RWPE1 (cell line): ENCODE measurements around the gene TRIM3.

Experiments used
- CTCF ChIA-PET: fragments of 350-600 bp; sonication (Branson Sonifier 250); formaldehyde crosslinking; extraction: SDS; loops from one replicate; lab custom pipeline; 2021; lab: Yijun Ruan, JAX
- POLR2A ChIA-PET: fragments of 400-600 bp; formaldehyde crosslinking; extraction: SDS; loops from one replicate; lab custom pipeline; 2020; ENCODE audit warnings: antibody characterized with exemption; ENCODE audit not compliant: low non-redundant PET; lab: Yijun Ruan, JAX
- DNase-seq: peaks from one replicate; pipeline ENCODE4 v3.0.0; 2012; ENCODE audit warnings: low spot score
- H3K27ac ChIP-seq: fragments of 450-650 bp; 2 replicates; pipeline ENCODE4 v1.5.1; 2017
- TF ChIP-seq, protein P1 (sequence below): fragments of 450-650 bp; conservative IDR thresholded peaks from 2 replicates; pipeline ENCODE4 v1.5.1; 2017; ENCODE audit warnings: low read depth, mild to moderate bottlenecking

The TRIM3 gene

DNA sequence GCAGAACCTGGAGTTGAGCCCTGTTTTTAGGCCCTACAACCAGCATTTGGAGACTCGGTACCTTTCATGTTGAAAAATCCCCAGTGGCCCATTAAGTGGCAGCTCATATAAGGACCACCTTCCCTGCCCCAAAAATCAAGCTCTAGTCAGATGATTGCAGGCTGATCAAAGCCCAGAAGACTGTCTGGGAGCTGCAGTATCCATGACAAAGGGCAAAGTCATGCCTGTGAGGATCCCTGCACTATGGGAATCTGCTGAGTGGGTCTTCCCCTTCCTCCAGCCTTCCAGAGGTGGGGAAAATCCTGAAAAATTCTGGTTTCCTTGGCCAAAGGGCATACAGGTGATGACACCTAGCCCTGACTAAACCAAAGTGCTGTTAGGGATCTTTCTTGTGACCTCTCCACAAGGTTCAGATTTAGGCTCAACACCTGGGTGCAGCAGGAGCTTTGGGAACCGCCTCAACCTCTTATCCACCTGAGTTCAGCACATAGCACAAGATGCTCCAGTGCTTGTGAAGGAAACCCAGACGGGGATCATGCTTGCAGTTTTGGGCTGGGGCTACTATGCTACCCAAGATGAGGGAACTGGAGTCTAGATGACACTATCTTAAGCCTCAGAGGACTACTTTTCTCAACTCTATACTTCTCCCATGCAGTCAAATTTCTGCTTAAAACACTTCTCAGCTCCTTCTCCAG is 1.2 kb upstream of the TRIM3 start:
- peak overlapping the region; percentile 86 for H3K27ac ChIP-seq
- no peak for DNase-seq
- CTCF ChIA-PET: interaction anchor here (0.6 to 0.9 kb wide), 2 partner anchors 96 to 152 kb away, joined by 3 to 5 read pairs; no protein-coding TSS in a partner anchor
- POLR2A ChIA-PET: no interaction called here
- TF ChIP-seq, protein P1, sequence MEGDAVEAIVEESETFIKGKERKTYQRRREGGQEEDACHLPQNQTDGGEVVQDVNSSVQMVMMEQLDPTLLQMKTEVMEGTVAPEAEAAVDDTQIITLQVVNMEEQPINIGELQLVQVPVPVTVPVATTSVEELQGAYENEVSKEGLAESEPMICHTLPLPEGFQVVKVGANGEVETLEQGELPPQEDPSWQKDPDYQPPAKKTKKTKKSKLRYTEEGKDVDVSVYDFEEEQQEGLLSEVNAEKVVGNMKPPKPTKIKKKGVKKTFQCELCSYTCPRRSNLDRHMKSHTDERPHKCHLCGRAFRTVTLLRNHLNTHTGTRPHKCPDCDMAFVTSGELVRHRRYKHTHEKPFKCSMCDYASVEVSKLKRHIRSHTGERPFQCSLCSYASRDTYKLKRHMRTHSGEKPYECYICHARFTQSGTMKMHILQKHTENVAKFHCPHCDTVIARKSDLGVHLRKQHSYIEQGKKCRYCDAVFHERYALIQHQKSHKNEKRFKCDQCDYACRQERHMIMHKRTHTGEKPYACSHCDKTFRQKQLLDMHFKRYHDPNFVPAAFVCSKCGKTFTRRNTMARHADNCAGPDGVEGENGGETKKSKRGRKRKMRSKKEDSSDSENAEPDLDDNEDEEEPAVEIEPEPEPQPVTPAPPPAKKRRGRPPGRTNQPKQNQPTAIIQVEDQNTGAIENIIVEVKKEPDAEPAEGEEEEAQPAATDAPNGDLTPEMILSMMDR: no peak

DNA sequence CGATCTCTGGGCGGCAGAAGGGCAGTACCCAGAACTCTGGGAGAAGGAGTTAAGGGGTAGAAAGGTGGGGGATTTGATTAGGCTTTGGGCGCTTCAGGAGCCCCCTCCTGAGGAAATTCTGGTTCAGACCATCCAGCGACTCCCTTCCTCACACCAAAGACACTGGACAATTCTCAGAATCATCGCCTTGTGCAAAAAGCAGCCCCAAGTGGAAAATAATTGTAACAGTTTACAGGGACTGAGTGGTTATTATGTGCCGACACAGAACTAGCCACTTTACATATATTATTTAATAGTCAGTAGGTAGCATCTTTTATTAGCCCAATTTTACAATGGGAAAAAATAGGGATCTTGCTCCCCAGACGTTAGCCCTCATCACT is 662 bp upstream of the TRIM3 start:
- DNase-seq: no peak
- POLR2A ChIA-PET: no interaction called here
- CTCF ChIA-PET: interaction anchor here (0.6 to 0.9 kb wide), 2 partner anchors 95 to 151 kb away, joined by 3 to 5 read pairs; no protein-coding TSS in a partner anchor
- peak overlapping the region; percentile 86 for H3K27ac ChIP-seq
- TF ChIP-seq, protein P1: no peak

DNA sequence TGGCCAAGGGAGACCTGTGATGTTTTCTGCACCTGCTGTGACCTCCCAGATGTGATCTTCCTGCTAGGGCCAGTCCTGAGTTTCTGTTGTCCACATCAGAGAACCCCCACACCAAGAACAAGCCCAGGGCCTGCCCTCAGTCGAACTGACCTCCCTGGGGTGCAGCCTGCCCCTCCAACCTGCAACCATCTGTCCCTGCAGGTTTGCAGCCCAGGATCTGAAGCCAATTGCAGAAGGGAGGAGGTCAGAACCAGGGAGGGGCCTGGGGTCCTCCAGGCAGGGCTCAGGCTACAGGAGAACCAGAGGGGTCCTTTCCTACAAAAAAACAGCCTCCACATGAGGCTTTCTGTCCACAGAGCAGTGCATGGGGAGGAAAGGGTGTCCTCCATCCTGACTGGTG is 807 bp downstream of the TRIM3 start:
- TF ChIP-seq, protein P1: no peak
- no peak for DNase-seq
- peak overlapping the region; percentile 86 for H3K27ac ChIP-seq
- ChIA-PET POLR2A (no interaction called here), CTCF (interaction anchor here (0.6 to 1.6 kb wide), 3 partner anchors 93 to 223 kb away, joined by 3 to 5 read pairs (median 5); no protein-coding TSS in a partner anchor)

DNA sequence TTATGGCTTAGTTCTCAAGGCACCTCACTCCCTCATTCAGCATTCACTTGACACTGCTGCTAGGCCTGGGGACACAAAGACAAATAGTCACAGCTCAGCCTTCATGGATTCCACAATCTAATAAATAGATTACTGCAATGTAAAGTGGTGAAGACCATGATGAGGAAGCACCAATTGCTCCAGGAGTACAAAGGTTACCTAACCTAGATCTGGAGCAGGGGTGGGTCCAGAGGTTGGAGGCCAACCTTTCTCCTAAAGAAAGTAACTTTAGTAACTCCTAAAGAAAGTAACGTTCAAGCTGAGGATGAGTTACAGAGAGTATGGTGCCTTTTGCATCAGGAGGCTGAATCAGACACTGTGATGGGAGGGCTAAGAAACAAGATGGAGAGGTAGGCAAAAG is 4.1 kb downstream of the TRIM3 start:
- H3K27ac ChIP-seq: no peak overlapping the region
- DNase-seq: no peak
- TF ChIP-seq, protein P1: no peak
- ChIA-PET CTCF (interaction anchor here (1.5 kb wide), 1 partner anchor 62 kb away, joined by 5 read pairs; no protein-coding TSS in a partner anchor), POLR2A (no interaction called here)

DNA sequence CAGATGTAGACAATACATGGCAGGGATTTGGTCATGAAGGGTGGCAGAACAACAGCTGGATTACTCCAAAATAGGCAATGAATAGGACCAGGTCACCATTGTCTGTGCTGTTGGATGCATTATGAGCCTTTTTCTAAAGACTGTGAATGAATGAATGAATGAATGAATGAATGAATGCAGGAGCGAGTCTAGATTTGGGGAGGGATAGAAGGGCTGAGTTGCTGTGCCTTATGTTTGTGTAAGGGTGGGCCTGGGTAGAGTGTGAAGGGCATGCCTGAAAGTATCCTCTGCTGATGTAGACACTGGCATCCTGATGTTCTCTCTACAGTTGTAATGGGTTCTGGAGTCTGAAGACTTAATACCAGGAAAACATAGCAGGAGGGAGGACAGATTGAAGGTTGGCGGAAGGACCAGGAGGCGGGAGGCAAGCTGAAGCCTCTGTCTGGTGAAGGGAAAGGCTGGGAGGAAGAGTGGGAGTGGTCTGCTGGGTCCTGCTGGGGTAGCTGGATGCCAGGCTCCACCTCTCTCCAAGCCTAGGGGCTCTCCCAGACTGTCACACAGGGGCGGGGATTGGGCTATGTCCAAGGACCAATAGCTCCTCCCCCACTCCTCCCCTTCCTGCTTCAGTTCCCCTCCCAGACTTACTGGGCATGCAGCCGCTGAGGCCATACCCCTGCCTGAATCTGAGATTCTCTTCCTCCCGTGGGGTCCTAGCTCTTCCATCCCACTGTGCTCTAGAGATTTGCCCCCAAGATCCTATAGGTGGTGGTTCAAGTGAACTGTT is 4.8 kb downstream of the TRIM3 start:
- peak overlapping the region; percentile 13; the same call in 1 of the 2 replicates for H3K27ac ChIP-seq
- TF ChIP-seq, protein P1: no peak
- peak; percentile 48 for DNase-seq
- ChIA-PET CTCF (interaction anchor here (1.5 kb wide), 1 partner anchor 63 kb away, joined by 5 read pairs; no protein-coding TSS in a partner anchor), POLR2A (no interaction called here)

DNA sequence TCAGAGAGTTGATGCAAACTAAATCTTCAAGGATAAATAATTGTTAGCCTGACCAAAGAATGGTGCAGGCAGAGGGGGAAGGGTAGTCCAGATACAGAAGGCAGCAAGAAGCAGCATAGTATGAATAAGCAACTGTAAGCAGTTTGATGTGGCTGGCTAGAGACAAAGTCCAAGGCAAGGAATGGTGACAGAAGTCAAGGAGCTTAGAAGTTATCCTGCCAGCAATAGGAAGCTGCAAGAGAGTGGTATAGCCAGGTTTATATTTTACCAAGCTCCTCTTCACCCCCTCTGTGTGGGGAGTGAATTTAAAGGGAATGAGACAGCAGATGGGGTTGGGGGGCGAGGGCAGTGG is 14.7 kb downstream of the TRIM3 start:
- H3K27ac ChIP-seq: no peak overlapping the region
- no peak for DNase-seq
- POLR2A ChIA-PET: no interaction called here
- CTCF ChIA-PET: interaction anchor here (0.6 kb wide), 1 partner anchor 49 kb away, joined by 3 read pairs; no protein-coding TSS in a partner anchor
- TF ChIP-seq, protein P1: no peak
